Prostate gland (tissue), 2 donors: Measurements from ENCODE around the gene PRDX1.
A peak's percentile ranks its signal among the peaks of the same experiment; 100 is the strongest.

Experiments
- POLR2AphosphoS5 ChIP-seq: sonication (generic); formaldehyde crosslinking; IDR thresholded peaks from one replicate; pipeline ENCODE4 v1.6.1; 2017; ENCODE audit warnings: antibody characterized with exemption
- TF ChIP-seq, protein P1 (sequence below), 4 experiments: fragments of 200-600 bp in 2 of 4; fragments of 450-650 bp in 2 of 4; sonication (generic) in 2 of 4; IDR thresholded peaks; 1 replicate in 3 of 4; 2 replicates in 1 of 4; pipeline ENCODE4 v1.5.1; 2016 to 2019; ENCODE audit warnings: antibody characterized with exemption in 4 of 4, mild to moderate bottlenecking in 2 of 4, moderate library complexity in 2 of 4

DNA sequence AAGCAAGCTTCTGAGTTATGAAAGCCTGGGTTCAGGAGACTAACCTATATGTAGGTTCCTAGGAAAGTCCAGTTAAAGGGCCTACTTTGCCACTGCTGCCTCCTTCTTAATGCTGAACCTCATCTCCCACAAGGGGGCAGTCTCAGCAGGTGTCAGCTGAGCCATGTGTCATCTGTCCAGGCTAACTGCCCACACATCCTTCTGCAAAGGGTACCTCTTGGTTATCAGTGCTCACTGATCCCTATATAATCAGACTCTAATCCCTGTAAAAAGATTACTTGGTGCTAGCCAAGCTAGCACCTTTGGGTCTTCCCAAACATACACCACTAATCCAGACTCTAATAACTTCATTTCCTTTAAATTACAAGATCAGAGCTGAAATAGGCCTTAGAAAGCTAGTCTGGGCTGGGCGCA is 9.0 kb downstream of the PRDX1 start:
- TF ChIP-seq, protein P1, sequence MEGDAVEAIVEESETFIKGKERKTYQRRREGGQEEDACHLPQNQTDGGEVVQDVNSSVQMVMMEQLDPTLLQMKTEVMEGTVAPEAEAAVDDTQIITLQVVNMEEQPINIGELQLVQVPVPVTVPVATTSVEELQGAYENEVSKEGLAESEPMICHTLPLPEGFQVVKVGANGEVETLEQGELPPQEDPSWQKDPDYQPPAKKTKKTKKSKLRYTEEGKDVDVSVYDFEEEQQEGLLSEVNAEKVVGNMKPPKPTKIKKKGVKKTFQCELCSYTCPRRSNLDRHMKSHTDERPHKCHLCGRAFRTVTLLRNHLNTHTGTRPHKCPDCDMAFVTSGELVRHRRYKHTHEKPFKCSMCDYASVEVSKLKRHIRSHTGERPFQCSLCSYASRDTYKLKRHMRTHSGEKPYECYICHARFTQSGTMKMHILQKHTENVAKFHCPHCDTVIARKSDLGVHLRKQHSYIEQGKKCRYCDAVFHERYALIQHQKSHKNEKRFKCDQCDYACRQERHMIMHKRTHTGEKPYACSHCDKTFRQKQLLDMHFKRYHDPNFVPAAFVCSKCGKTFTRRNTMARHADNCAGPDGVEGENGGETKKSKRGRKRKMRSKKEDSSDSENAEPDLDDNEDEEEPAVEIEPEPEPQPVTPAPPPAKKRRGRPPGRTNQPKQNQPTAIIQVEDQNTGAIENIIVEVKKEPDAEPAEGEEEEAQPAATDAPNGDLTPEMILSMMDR (IDR thresholded peaks at IDR 0.05) = peak; percentile 24 to 71 (median 67)
- peak; percentile 33 for TF ChIP-seq POLR2AphosphoS5
